ENCODE data around the gene CDKAL1. TPM values are rescaled to one million over a fixed set of nuclear protein-coding genes. Genes with fewer than 3 reads are reported as not detected.
A peak's percentile ranks its signal among the peaks of the same experiment; 100 is the strongest.

Gene CDKAL1
- total and polyA plus RNA-seq, 8 donors = 3.4 to 36.7 (median 10.4) TPM

- Histone ChIP-seq H3K4me3 (no peak overlapping the region), H3K27ac (peak overlapping the region in 2 of 5 donors; percentile 15 to 77), H3K4me1 (peaks cover 0 to 32% (median 20%) of the 10 kb centered on the region in 4 donors), H3K27me3 (no peaks in the 10 kb centered on the region), H3K36me3 (no peaks in the 10 kb centered on the region), H3K9me3 (no peaks in the 10 kb centered on the region)
- TF ChIP-seq, protein P1, sequence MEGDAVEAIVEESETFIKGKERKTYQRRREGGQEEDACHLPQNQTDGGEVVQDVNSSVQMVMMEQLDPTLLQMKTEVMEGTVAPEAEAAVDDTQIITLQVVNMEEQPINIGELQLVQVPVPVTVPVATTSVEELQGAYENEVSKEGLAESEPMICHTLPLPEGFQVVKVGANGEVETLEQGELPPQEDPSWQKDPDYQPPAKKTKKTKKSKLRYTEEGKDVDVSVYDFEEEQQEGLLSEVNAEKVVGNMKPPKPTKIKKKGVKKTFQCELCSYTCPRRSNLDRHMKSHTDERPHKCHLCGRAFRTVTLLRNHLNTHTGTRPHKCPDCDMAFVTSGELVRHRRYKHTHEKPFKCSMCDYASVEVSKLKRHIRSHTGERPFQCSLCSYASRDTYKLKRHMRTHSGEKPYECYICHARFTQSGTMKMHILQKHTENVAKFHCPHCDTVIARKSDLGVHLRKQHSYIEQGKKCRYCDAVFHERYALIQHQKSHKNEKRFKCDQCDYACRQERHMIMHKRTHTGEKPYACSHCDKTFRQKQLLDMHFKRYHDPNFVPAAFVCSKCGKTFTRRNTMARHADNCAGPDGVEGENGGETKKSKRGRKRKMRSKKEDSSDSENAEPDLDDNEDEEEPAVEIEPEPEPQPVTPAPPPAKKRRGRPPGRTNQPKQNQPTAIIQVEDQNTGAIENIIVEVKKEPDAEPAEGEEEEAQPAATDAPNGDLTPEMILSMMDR (IDR thresholded peaks at IDR 0.05) = no peak
- TF ChIP-seq EP300 (IDR thresholded peaks at IDR 0.05) (no peak), POLR2AphosphoS5 (IDR thresholded peaks at IDR 0.05) (no peak), POLR2A (IDR thresholded peaks at IDR 0.05) (no peak)
- WGBS, 5 donors = 52 to 71% (median 60%) methylated on average over 2 of the region's 2 CpGs
- intact Hi-C loops (cut with DNase I; ENCODE audit: low total_unique reads) = no loop called here
- DNase-seq = no peak
Observed at GRCh38 chr6:20876561-20876960, 342.3 kb downstream of the CDKAL1 start.

GRCh38 chr6:20877008-20877937, 343.0 kb downstream of the CDKAL1 start:
- intact Hi-C loops (cut with DNase I; ENCODE audit: low total_unique reads) = no loop called here

DNA sequence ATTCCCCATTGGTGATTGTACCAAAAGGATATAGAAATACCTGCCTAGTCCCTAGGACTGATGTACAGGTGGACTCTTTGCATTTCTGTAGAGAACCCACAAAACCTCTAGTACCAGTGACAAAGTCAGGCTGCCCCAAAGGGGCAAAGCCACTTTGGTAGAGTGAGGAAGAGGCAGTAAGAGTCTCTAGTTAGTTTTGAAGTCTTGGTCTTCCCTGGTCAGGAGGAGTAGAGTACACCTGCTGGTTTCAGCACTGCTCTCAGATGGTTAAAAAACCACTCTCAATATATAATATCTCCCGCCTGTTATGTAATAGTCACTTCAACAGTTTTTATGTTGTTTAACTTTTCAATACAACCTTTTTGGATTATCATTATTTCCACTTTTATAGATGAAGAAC, 344.9 kb downstream of the CDKAL1 start:
- intact Hi-C loops (cut with DNase I; ENCODE audit: low total_unique reads) = no loop called here
- WGBS, 5 donors = 81 to 95% (median 92%) methylated on average over 1 of the region's 1 CpG
- no peak overlapping the region for H3K4me3 ChIP-seq
- H3K27ac ChIP-seq = no peak overlapping the region
- H3K27me3 ChIP-seq = no peaks in the 10 kb centered on the region
- H3K4me1 ChIP-seq = peaks cover 0 to 32% (median 20%) of the 10 kb centered on the region in 4 donors
- DNase-seq = no peak
- no peak for TF ChIP-seq EP300 (IDR thresholded peaks at IDR 0.05)
- TF ChIP-seq, protein P1 (IDR thresholded peaks at IDR 0.05) = no peak
- no peaks in the 10 kb centered on the region for H3K9me3 ChIP-seq
- H3K36me3 ChIP-seq = no peaks in the 10 kb centered on the region

More at GRCh38 chr6:20877008-20877937, 343.0 kb downstream of the CDKAL1 start:
- Histone ChIP-seq H3K27ac (peak overlapping the region; percentile 61 to 81 (median 66)), H3K27me3 (no peaks in the 10 kb centered on the region), H3K4me3 (no peak overlapping the region), H3K9me3 (no peaks in the 10 kb centered on the region), H3K36me3 (no peaks in the 10 kb centered on the region), H3K4me1 (peaks cover 0 to 32% (median 20%) of the 10 kb centered on the region in 4 donors)
- 42 to 57% (median 47%) methylated on average over 6 of the region's 6 CpGs for WGBS, 5 donors
- no peak for TF ChIP-seq POLR2A (IDR thresholded peaks at IDR 0.05)
- peak in 1 of 3 donors; percentile 86 for TF ChIP-seq POLR2AphosphoS5 (IDR thresholded peaks at IDR 0.05)
- peak; percentile 61 to 73 for DNase-seq

DNA sequence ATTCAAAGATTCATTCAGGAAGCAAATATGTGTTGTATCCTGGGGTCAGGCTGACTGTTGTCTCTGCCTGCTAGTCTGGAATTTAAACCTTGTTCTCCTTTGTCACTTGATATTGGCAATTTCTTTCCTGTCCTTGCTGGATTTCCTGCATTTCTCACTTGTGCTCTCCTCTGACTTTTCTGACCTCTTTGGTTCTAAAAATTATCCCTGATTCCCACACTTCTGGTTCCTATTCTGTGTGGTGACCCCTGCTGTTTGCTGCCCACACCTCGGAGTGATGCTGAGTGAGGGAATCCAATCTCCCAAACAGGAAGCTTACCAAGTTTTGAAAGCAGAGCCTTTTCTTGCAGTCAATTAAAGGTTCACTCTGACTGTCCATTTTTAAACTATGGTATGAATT, 345.3 kb downstream of the CDKAL1 start:
- TF ChIP-seq, protein P1 (IDR thresholded peaks at IDR 0.05) = no peak
- no peak for TF ChIP-seq POLR2AphosphoS5 (IDR thresholded peaks at IDR 0.05)
- no peak for TF ChIP-seq EP300 (IDR thresholded peaks at IDR 0.05)
- Histone ChIP-seq H3K36me3 (no peaks in the 10 kb centered on the region), H3K4me1 (peaks cover 0 to 32% (median 20%) of the 10 kb centered on the region in 4 donors), H3K9me3 (peaks cover 0 to 3% (median under 1%) of the 10 kb centered on the region in 4 donors), H3K27me3 (no peaks in the 10 kb centered on the region), H3K27ac (no peak overlapping the region), H3K4me3 (no peak overlapping the region)
- DNase-seq = no peak
- intact Hi-C loops (cut with DNase I; ENCODE audit: low total_unique reads) = no loop called here
- 58 to 80% (median 68%) methylated on average over 1 of the region's 1 CpG for WGBS, 5 donors

- intact Hi-C loops (cut with DNase I; ENCODE audit: low total_unique reads) = no loop called here
- Histone ChIP-seq H3K36me3 (no peaks in the 10 kb centered on the region), H3K9me3 (peaks cover 0 to 14% (median 5%) of the 10 kb centered on the region in 4 donors), H3K4me1 (peaks cover 0 to 20% (median 13%) of the 10 kb centered on the region in 4 donors), H3K4me3 (no peak overlapping the region), H3K27ac (no peak overlapping the region), H3K27me3 (no peaks in the 10 kb centered on the region)
- WGBS, 5 donors = 82 to 100% (median 87%) methylated on average over 1 of the region's 1 CpG
- DNase-seq = no peak
- TF ChIP-seq POLR2AphosphoS5 (IDR thresholded peaks at IDR 0.05) = no peak
- TF ChIP-seq, protein P1 (IDR thresholded peaks at IDR 0.05) = no peak
- no peak for TF ChIP-seq POLR2A (IDR thresholded peaks at IDR 0.05)
- no peak for TF ChIP-seq EP300 (IDR thresholded peaks at IDR 0.05)
Observed at GRCh38 chr6:20881365-20881764, 347.1 kb downstream of the CDKAL1 start.
